Osteocyte (in vitro differentiated cells): ENCODE measurements around the gene GRAMD4. TPM values are rescaled to one million over a fixed set of nuclear protein-coding genes. Genes with fewer than 3 reads are reported as not detected.

Experiments used
- DNase-seq: peaks from one replicate; pipeline ENCODE4 v3.0.0; 2021; ENCODE audit warnings: mixed read lengths; ENCODE audit not compliant: unreplicated experiment; ENCODE audit errors: extremely low spot score
- H3K27ac Mint-ChIP-seq: one replicate; pipeline ENCODE4 v1.8.0; 2021; ENCODE audit warnings: mild to moderate bottlenecking, mixed read lengths; ENCODE audit not compliant: unreplicated experiment
- H3K27me3 Mint-ChIP-seq: one replicate; pipeline ENCODE4 v1.8.0; 2021; ENCODE audit warnings: mixed read lengths; ENCODE audit not compliant: unreplicated experiment
- H3K36me3 Mint-ChIP-seq: one replicate; pipeline ENCODE4 v1.8.0; 2021; ENCODE audit warnings: mixed read lengths; ENCODE audit not compliant: unreplicated experiment
- H3K4me1 Mint-ChIP-seq: one replicate; pipeline ENCODE4 v1.8.0; 2021; ENCODE audit warnings: mixed read lengths; ENCODE audit not compliant: unreplicated experiment
- H3K4me3 Mint-ChIP-seq: one replicate; pipeline ENCODE4 v1.8.0; 2021; ENCODE audit warnings: mild to moderate bottlenecking, moderate library complexity, mixed read lengths; ENCODE audit not compliant: unreplicated experiment
- H3K9me3 Mint-ChIP-seq: one replicate; pipeline ENCODE4 v1.8.0; 2021; ENCODE audit warnings: mixed read lengths; ENCODE audit not compliant: unreplicated experiment
- CTCF ChIP-seq: fragments of 200-600 bp; sonication (generic); IDR thresholded peaks from 2 replicates; pipeline ENCODE4 v1.5.0; 2021; ENCODE audit warnings: antibody characterized with exemption, mild to moderate bottlenecking, moderate library complexity
- total RNA-seq: library from RNA; stranded (reverse); gene quantifications from 2 replicates; pipeline ENCODE4 v1.2.1, GENCODE V29; 2021

The GRAMD4 gene
- total RNA-seq, 1 donor from 2014 or later: 37.4 TPM

- no peaks in the 10 kb centered on the region for H3K4me1 Mint-ChIP-seq
- peaks cover 11% of the 10 kb centered on the region for H3K36me3 Mint-ChIP-seq
- no peak overlapping the region for H3K27ac Mint-ChIP-seq
- DNase-seq: no peak
- TF ChIP-seq CTCF: no peak
- no peaks in the 10 kb centered on the region for H3K27me3 Mint-ChIP-seq
- no peak overlapping the region for H3K4me3 Mint-ChIP-seq
- H3K9me3 Mint-ChIP-seq: no peaks in the 10 kb centered on the region
Observed at GRCh38 chr22:46663436-46664100, 43.4 kb downstream of the GRAMD4 start.

- Mint-ChIP-seq H3K36me3 (peaks cover 14% of the 10 kb centered on the region), H3K4me3 (no peak overlapping the region), H3K27ac (no peak overlapping the region), H3K9me3 (no peaks in the 10 kb centered on the region), H3K4me1 (peaks cover under 1% of the 10 kb centered on the region), H3K27me3 (no peaks in the 10 kb centered on the region)
- TF ChIP-seq CTCF: no peak
- no peak for DNase-seq
Observed at GRCh38 chr22:46664301-46664855, 44.2 kb downstream of the GRAMD4 start.

- Mint-ChIP-seq H3K27ac (no peak overlapping the region), H3K4me1 (peaks cover 8% of the 10 kb centered on the region), H3K27me3 (no peaks in the 10 kb centered on the region), H3K36me3 (peaks cover 18% of the 10 kb centered on the region), H3K4me3 (no peak overlapping the region), H3K9me3 (no peaks in the 10 kb centered on the region)
- DNase-seq: no peak
- no peak for TF ChIP-seq CTCF
Observed at GRCh38 chr22:46665151-46665695, 45.0 kb downstream of the GRAMD4 start.

- Mint-ChIP-seq H3K27ac (no peak overlapping the region), H3K36me3 (peaks cover 18% of the 10 kb centered on the region), H3K9me3 (no peaks in the 10 kb centered on the region), H3K4me3 (no peak overlapping the region), H3K4me1 (peaks cover 8% of the 10 kb centered on the region), H3K27me3 (no peaks in the 10 kb centered on the region)
- DNase-seq: no peak
- no peak for TF ChIP-seq CTCF
Observed at GRCh38 chr22:46665751-46666280, 45.6 kb downstream of the GRAMD4 start.

- Mint-ChIP-seq H3K36me3 (peaks cover 18% of the 10 kb centered on the region), H3K9me3 (no peaks in the 10 kb centered on the region), H3K27me3 (no peaks in the 10 kb centered on the region), H3K4me3 (no peak overlapping the region), H3K27ac (no peak overlapping the region), H3K4me1 (peaks cover 8% of the 10 kb centered on the region)
- DNase-seq: no peak
- no peak for TF ChIP-seq CTCF
Observed at GRCh38 chr22:46666577-46667244, 46.5 kb downstream of the GRAMD4 start.
